Hepatocyte (in vitro differentiated cells): ENCODE results near the gene GHITM.
"Not testable (repeated sequence)": the region's sequence is repeated elsewhere in the genome, so short reads cannot be mapped to it uniquely, and the experiment has no call there.

Experiments used
- CTCF ChIP-seq: fragments of 200-600 bp; sonication (generic); IDR thresholded peaks from 2 replicates; pipeline ENCODE4 v1.5.1; 2016; ENCODE audit warnings: antibody characterized with exemption, mild to moderate bottlenecking; ENCODE audit not compliant: poor library complexity
- EZH2 ChIP-seq: fragments of 200-600 bp; sonication (generic); IDR thresholded peaks from 2 replicates; pipeline ENCODE4 v1.6.1; 2016; ENCODE audit warnings: antibody characterized with exemption, mild to moderate bottlenecking, borderline replicate concordance
- EZH2phosphoT487 ChIP-seq: fragments of 200-600 bp; sonication (generic); IDR thresholded peaks from one replicate; pipeline ENCODE4 v1.6.1; 2018; ENCODE audit warnings: antibody characterized with exemption, mild to moderate bottlenecking, low read depth, moderate library complexity; ENCODE audit not compliant: unreplicated experiment, severe bottlenecking

GRCh38 chr10:84180386-84180785, 41.1 kb downstream of the GHITM start:
- TF ChIP-seq EZH2, CTCF, EZH2phosphoT487: not testable (repeated sequence)
